Amniotic epithelial cell (primary cell): ENCODE data around the gene SLC32A1.

Experiments
- DNase-seq: peaks from one replicate; pipeline ENCODE4 v3.0.0-alpha.2; 2010; ENCODE audit warnings: low read depth

SLC32A1 gene

DNA sequence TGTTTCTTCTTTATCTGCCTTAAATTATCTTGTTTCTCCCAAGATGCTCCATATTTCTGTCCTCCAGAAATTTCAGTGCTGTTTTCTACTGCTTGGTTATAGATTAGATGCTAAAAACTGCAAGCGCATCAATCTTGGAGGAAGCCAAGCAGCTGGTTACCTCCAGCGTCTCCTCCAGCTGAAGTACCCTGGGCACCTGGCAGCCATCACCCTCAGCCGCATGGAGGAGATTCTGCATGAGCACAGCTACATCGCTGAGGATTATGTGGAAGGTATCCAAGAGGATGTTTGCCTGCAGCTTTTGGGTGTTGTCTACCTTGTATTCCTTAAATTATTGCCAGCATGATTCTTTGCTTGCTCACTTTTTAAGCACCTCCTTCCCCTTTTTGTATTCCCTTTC is 27.7 kb downstream of the SLC32A1 start:
- DNase-seq: no peak

DNA sequence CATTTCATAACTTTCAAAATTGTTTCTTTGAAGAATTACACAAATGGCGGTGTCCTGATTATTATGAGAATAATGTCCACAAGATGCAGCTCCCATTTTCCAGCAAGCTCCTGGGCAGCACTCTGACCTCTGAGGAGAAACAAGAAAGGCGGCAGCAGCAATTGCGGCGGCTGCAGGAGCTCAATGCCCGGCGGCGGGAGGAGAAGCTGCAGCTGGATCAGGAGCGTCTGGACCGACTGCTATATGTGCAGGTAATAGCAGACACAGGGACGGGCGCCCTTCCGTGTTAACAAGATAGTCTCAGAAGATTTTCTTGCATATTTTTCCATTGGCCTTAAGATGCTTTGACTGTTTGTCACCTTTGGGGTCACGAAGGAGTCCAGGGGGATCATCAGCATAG is 30.6 kb downstream of the SLC32A1 start:
- DNase-seq: no peak

GRCh38 chr20:38755324-38755910 is 31.1 kb downstream of the SLC32A1 start:
- no peak for DNase-seq

DNA sequence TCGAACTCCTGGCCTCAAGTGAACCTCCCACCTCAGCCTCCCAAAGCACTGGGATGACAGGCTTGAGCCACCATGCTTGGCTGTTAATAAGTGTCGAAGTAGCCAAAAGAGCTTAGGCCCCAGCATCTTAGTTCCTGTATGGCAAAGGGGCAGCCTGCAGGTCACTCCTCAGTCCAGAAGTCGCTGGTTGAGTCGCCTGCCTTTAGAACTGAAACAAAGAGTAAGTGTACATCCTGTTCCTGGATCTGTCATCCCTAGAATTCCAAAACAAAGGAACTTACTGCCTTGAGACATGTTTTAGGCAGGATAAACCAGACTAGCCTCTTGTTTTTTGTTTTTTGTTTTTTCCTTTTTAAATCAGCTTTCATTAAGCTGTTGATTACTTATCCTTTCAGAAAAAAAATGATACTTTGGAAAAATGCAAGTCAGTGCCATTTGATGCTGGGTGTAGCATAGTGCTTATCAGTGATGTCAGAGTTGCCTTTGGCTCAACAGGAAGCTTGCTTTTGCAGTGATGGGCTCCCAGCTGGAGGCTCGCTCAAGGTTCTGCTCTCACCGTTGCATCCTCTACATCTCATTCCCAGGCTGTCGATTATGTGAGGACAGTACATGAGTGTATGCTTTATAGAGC is 33.0 kb downstream of the SLC32A1 start:
- no peak for DNase-seq

DNA sequence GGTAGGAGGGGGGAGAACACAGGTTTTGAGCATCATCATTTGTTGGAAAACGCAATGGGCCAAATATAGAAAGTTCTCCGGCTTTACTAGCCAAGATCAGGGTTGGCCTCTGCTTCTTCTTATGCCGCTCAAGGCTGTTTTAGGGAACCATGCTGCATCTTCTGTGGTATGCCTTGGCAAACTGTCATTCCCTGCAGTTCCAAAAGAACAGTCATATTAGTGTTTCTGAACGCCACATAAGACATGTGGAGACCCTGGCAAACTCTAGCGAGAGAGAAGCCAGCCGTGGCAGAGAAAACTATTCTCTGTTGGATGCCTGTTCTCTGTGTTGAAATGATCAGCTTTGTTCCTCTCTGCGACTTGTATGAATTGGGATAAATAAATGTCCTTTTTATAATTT is 34.8 kb downstream of the SLC32A1 start:
- DNase-seq: no peak

DNA sequence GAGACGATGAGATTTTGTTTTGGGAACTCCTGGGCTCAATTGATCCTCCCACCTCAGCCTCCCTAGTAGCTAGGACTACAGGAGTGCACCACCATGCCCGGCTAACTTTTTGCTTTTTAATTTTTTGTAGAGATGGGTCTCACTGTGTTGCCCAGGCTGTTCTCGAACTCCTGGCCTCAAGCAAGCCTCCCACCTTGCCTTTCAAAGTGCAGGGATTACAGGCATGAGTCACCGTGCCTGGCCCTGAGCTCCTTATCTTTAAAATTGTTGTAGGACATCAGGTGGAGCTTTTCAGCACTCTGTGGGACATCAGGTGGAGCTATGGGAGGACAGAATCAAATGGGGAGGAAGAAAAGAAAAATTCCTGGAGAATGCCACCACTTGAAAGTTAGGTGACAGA is 36.7 kb downstream of the SLC32A1 start:
- no peak for DNase-seq

GRCh38 chr20:38762174-38762573 is 37.9 kb downstream of the SLC32A1 start:
- no peak for DNase-seq

DNA sequence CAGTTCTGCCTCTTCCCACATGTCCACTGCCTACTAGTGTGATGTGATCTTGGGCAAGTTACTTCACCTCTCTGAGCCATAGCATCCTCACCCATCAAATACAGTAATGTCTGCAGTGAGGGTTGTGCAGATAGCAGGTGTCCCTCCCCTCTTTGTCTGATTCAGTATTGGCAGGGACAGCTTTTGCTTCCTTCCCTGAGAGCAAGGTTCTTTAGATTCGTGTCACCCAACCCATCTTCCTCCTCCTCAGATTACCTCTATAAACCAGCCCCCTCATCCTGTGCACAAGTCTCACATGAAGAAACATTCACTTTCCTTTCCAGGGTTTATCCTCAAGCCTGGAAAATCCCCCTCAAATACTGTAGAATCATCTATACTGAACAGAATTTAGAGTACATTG is 39.3 kb downstream of the SLC32A1 start:
- no peak for DNase-seq

- DNase-seq: peak; percentile 85
Observed at GRCh38 chr20:38764567-38765318, 40.5 kb downstream of the SLC32A1 start.

GRCh38 chr20:38766071-38766470 is 41.8 kb downstream of the SLC32A1 start:
- DNase-seq: no peak

- DNase-seq: no peak
Observed at GRCh38 chr20:38769376-38770295, 45.4 kb downstream of the SLC32A1 start.

DNA sequence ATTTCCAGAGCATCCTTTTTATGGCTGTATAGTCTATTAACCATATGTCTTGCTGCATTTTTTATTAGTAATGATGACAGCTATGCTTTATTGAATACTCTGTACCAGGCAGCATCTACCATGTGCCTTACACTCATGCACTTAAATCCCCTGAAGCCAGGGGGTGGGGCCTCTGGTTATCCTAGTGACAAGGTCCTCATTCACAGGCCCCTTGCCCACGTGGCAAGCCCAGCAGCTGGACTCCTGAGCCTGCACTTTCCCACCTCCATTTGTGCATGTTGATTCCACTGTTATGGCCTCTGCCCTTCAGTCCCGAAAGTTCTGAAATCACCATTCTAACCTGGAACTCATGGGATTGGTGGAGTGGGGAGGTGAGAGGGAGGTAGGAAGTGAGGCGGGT is 46.3 kb downstream of the SLC32A1 start:
- DNase-seq: no peak

GRCh38 chr20:38770970-38771369 is 46.7 kb downstream of the SLC32A1 start:
- DNase-seq: no peak

GRCh38 chr20:38771621-38772020 is 47.3 kb downstream of the SLC32A1 start:
- DNase-seq: no peak

GRCh38 chr20:38774167-38774566 is 49.9 kb downstream of the SLC32A1 start:
- no peak for DNase-seq

GRCh38 chr20:38776363-38776762 is 52.1 kb downstream of the SLC32A1 start:
- no peak for DNase-seq
